ENCODE measurements around the gene MYH14. TPM values are rescaled to one million over a fixed set of nuclear protein-coding genes. Genes with fewer than 3 reads are reported as not detected.

Gene MYH14
- total RNA-seq, 2 donors from 2014 or later: 27.0 to 31.5 TPM

GRCh38 chr19:50309396-50310125 is 106.1 kb downstream of the MYH14 start:
- Histone ChIP-seq H3K36me3 (no peaks in the 10 kb centered on the region), H3K4me1 (replicated peaks) (no peaks in the 10 kb centered on the region), H3K27me3 (replicated peaks; ENCODE audit: insufficient read depth) (peaks cover 3% of the 10 kb centered on the region), H3K9me3 (no peaks in the 10 kb centered on the region), H3K4me3 (no peak overlapping the region), H3K27ac (no peak overlapping the region)
- intact Hi-C loops (cut with DNase I): no loop called here
- TF ChIP-seq POLR2AphosphoS5 (IDR thresholded peaks at IDR 0.05) (no peak), POLR2A (IDR thresholded peaks at IDR 0.05) (no peak), CTCF (IDR thresholded peaks at IDR 0.05) (no peak)
- 59% methylated on average over 16 of the region's 16 CpGs for WGBS
- no peak for DNase-seq (ENCODE audit: low spot score)

- no peaks in the 10 kb centered on the region for H3K4me1 ChIP-seq (replicated peaks)
- H3K36me3 ChIP-seq: no peaks in the 10 kb centered on the region
- H3K9me3 ChIP-seq: no peaks in the 10 kb centered on the region
- 39% methylated on average over 10 of the region's 10 CpGs for WGBS
- H3K27me3 ChIP-seq (replicated peaks; ENCODE audit: insufficient read depth): peaks cover 3% of the 10 kb centered on the region
- intact Hi-C loops (cut with DNase I): no loop called here
- no peak overlapping the region for H3K4me3 ChIP-seq
- no peak for DNase-seq (ENCODE audit: low spot score)
- no peak overlapping the region for H3K27ac ChIP-seq
- no peak for TF ChIP-seq CTCF (IDR thresholded peaks at IDR 0.05)
- no peak for TF ChIP-seq POLR2A (IDR thresholded peaks at IDR 0.05)
- no peak for TF ChIP-seq POLR2AphosphoS5 (IDR thresholded peaks at IDR 0.05)
Observed at GRCh38 chr19:50310759-50311465, 107.5 kb downstream of the MYH14 start.

- Histone ChIP-seq H3K4me3 (peak overlapping the region in 1 of 2 donors; percentile 18), H3K27me3 (replicated peaks; ENCODE audit: insufficient read depth) (peaks cover 3% of the 10 kb centered on the region), H3K27ac (no peak overlapping the region), H3K36me3 (no peaks in the 10 kb centered on the region), H3K9me3 (no peaks in the 10 kb centered on the region), H3K4me1 (replicated peaks) (no peaks in the 10 kb centered on the region)
- intact Hi-C loops (cut with DNase I): no loop called here
- DNase-seq (ENCODE audit: low spot score): no peak
- TF ChIP-seq CTCF (IDR thresholded peaks at IDR 0.05): no peak
- peak; percentile 33 for TF ChIP-seq POLR2AphosphoS5 (IDR thresholded peaks at IDR 0.05)
- TF ChIP-seq POLR2A (IDR thresholded peaks at IDR 0.05): no peak
- WGBS: 3% methylated on average over 38 of the region's 42 CpGs
Observed at GRCh38 chr19:50311723-50312635, 108.6 kb downstream of the MYH14 start.

- intact Hi-C loops (cut with DNase I): no loop called here
- Histone ChIP-seq H3K9me3 (no peaks in the 10 kb centered on the region), H3K4me1 (replicated peaks) (no peaks in the 10 kb centered on the region), H3K4me3 (peak overlapping the region in 1 of 2 donors; percentile 18), H3K27me3 (replicated peaks; ENCODE audit: insufficient read depth) (peaks cover 3% of the 10 kb centered on the region), H3K27ac (no peak overlapping the region), H3K36me3 (no peaks in the 10 kb centered on the region)
- TF ChIP-seq POLR2AphosphoS5 (IDR thresholded peaks at IDR 0.05) (no peak), POLR2A (IDR thresholded peaks at IDR 0.05) (no peak), CTCF (IDR thresholded peaks at IDR 0.05) (no peak)
- no peak for DNase-seq (ENCODE audit: low spot score)
- WGBS: 9% methylated on average over 27 of the region's 27 CpGs
Observed at GRCh38 chr19:50312967-50313811, 109.8 kb downstream of the MYH14 start.
